Parathyroid adenoma (tissue), 2 donors: ENCODE data around the gene RASGEF1C.

Experiments
- H2AFZ ChIP-seq: fragments of 300-600 bp; sonication (generic); one replicate; pipeline ENCODE4 v1.7.0; 2017; ENCODE audit warnings: antibody characterized with exemption, mild to moderate bottlenecking
- H3K27ac ChIP-seq: fragments of 300-600 bp; sonication (generic); one replicate; pipeline ENCODE4 v1.7.0; 2017
- H3K27me3 ChIP-seq: fragments of 300-600 bp; sonication (generic); one replicate; pipeline ENCODE4 v1.7.0; 2017; ENCODE audit warnings: low read length; ENCODE audit not compliant: control insufficient read depth, insufficient read depth
- H3K36me3 ChIP-seq: fragments of 300-600 bp; sonication (generic); one replicate; pipeline ENCODE4 v1.7.0; 2017; ENCODE audit warnings: low read length; ENCODE audit not compliant: control insufficient read depth, insufficient read depth
- H3K4me1 ChIP-seq: fragments of 300-600 bp; sonication (generic); one replicate; pipeline ENCODE4 v1.7.0; 2017; ENCODE audit warnings: control low read depth
- H3K4me2 ChIP-seq: fragments of 300-600 bp; sonication (generic); one replicate; pipeline ENCODE4 v1.7.0; 2017; ENCODE audit warnings: low read length
- H3K4me3 ChIP-seq: fragments of 300-600 bp; sonication (generic); one replicate; pipeline ENCODE4 v1.7.0; 2017; ENCODE audit warnings: low read depth, low read length
- H3K79me2 ChIP-seq: fragments of 300-600 bp; sonication (generic); one replicate; pipeline ENCODE4 v1.7.0; 2017; ENCODE audit warnings: control low read depth
- H3K9ac ChIP-seq: fragments of 300-600 bp; sonication (generic); one replicate; pipeline ENCODE4 v1.7.0; 2017; ENCODE audit warnings: mild to moderate bottlenecking
- H3K9me3 ChIP-seq: fragments of 300-600 bp; sonication (generic); one replicate; pipeline ENCODE4 v1.7.0; 2017; ENCODE audit warnings: low read length; ENCODE audit not compliant: control insufficient read depth
- CTCF ChIP-seq: fragments of 300-600 bp; sonication (generic); IDR thresholded peaks from one replicate; pipeline ENCODE4 v1.7.0; 2017; ENCODE audit warnings: antibody characterized with exemption, mild to moderate bottlenecking
- donor health status: primary hyperparathyroidism.

The RASGEF1C gene

GRCh38 chr5:180215783-180216630 lies 7.0 kb upstream of the RASGEF1C start:
- H3K9ac ChIP-seq, result no peak overlapping the region
- no peak for TF ChIP-seq CTCF
- H3K36me3 ChIP-seq, result no peaks in the 10 kb centered on the region
- no peak overlapping the region for H2AFZ ChIP-seq
- H3K4me2 ChIP-seq, result no peak overlapping the region
- H3K27me3 ChIP-seq, result no peaks in the 10 kb centered on the region
- no peak overlapping the region for H3K4me3 ChIP-seq
- H3K79me2 ChIP-seq, result no peaks in the 10 kb centered on the region
- no peak overlapping the region for H3K27ac ChIP-seq
- H3K9me3 ChIP-seq, result no peaks in the 10 kb centered on the region
- no peaks in the 10 kb centered on the region for H3K4me1 ChIP-seq

- Histone ChIP-seq H3K27me3 (no peaks in the 10 kb centered on the region), H3K36me3 (no peaks in the 10 kb centered on the region), H3K27ac (no peak overlapping the region), H3K79me2 (no peaks in the 10 kb centered on the region), H2AFZ (no peak overlapping the region), H3K4me3 (no peak overlapping the region), H3K4me2 (no peak overlapping the region), H3K4me1 (no peaks in the 10 kb centered on the region), H3K9ac (no peak overlapping the region), H3K9me3 (no peaks in the 10 kb centered on the region)
- no peak for TF ChIP-seq CTCF
Measured at GRCh38 chr5:180214870-180215770, 6.1 kb upstream of the RASGEF1C start.

GRCh38 chr5:180213657-180214207 lies 4.7 kb upstream of the RASGEF1C start:
- Histone ChIP-seq H3K9me3 (no peaks in the 10 kb centered on the region), H3K36me3 (no peaks in the 10 kb centered on the region), H3K79me2 (no peaks in the 10 kb centered on the region), H3K4me2 (no peak overlapping the region), H2AFZ (no peak overlapping the region), H3K4me3 (no peak overlapping the region), H3K4me1 (no peaks in the 10 kb centered on the region), H3K27ac (no peak overlapping the region), H3K9ac (no peak overlapping the region), H3K27me3 (no peaks in the 10 kb centered on the region)
- no peak for TF ChIP-seq CTCF

GRCh38 chr5:180213256-180213600 lies 4.2 kb upstream of the RASGEF1C start:
- TF ChIP-seq CTCF, result no peak
- no peaks in the 10 kb centered on the region for H3K36me3 ChIP-seq
- H3K4me1 ChIP-seq, result no peaks in the 10 kb centered on the region
- no peaks in the 10 kb centered on the region for H3K79me2 ChIP-seq
- H3K9me3 ChIP-seq, result no peaks in the 10 kb centered on the region
- H3K4me2 ChIP-seq, result no peak overlapping the region
- H3K27me3 ChIP-seq, result no peaks in the 10 kb centered on the region
- no peak overlapping the region for H3K4me3 ChIP-seq
- no peak overlapping the region for H3K9ac ChIP-seq
- no peak overlapping the region for H2AFZ ChIP-seq
- no peak overlapping the region for H3K27ac ChIP-seq
